ENCODE data around the gene ZC3H10. TPM values are rescaled to one million over a fixed set of nuclear protein-coding genes. Genes with fewer than 3 reads are reported as not detected.
A peak's percentile ranks its signal among the peaks of the same experiment; 100 is the strongest.

ZC3H10 gene
- total and polyA plus RNA-seq, 2 of the 13 experiments (the other 11 are each of a cell fraction or from before 2014, with no cell fraction given), result 0.70 to 2.3 TPM

DNA sequence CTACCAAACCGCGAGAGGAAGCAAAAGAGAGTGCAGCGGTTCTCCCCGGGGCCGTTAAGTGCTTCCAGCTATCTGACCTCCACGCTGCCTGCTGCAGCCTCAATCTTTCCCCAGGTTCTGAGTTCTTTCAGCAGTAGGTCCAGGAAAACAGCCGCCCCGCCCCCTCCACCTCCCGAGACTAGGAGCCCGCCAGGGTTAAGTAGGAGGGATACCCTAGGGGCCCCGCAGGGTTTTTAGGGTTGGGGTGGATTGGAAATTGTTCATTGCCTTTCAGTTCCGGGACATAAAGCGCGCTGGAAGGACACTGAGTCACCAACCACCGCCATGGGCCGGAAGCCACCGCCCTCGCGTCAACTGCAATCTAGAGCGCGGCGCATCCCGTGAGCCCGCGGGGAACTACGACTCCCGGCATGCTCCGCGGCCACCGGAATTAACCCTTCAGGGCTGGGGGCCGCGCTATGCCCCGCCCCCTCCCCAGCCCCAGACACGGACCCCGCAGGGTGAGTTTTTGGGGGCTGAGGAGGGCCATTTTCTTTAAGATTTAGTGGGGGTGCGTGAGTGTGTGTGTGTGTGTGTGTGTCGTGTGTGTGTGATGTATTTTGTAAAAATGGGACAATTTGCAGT is 34.2 kb downstream of the ZC3H10 start, which contains the start of gene MYL6B (continued):
- TF ChIP-seq, protein P1, sequence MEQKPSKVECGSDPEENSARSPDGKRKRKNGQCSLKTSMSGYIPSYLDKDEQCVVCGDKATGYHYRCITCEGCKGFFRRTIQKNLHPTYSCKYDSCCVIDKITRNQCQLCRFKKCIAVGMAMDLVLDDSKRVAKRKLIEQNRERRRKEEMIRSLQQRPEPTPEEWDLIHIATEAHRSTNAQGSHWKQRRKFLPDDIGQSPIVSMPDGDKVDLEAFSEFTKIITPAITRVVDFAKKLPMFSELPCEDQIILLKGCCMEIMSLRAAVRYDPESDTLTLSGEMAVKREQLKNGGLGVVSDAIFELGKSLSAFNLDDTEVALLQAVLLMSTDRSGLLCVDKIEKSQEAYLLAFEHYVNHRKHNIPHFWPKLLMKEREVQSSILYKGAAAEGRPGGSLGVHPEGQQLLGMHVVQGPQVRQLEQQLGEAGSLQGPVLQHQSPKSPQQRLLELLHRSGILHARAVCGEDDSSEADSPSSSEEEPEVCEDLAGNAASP (CRISPR knock-in tag; IDR thresholded peaks at IDR 0.05; ENCODE audit: borderline replicate concordance), result peak; percentile 25; the same call in 1 of the 2 replicates
- TF ChIP-seq, protein P2, sequence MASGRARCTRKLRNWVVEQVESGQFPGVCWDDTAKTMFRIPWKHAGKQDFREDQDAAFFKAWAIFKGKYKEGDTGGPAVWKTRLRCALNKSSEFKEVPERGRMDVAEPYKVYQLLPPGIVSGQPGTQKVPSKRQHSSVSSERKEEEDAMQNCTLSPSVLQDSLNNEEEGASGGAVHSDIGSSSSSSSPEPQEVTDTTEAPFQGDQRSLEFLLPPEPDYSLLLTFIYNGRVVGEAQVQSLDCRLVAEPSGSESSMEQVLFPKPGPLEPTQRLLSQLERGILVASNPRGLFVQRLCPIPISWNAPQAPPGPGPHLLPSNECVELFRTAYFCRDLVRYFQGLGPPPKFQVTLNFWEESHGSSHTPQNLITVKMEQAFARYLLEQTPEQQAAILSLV (CRISPR knock-in tag; IDR thresholded peaks at IDR 0.05; ENCODE audit: borderline replicate concordance), result no peak
- TF ChIP-seq AGO2 (optimal IDR thresholded peaks at IDR 0.05; ENCODE audit: low read depth, low read length) (no peak), ZNF780A (CRISPR knock-in tag; IDR thresholded peaks at IDR 0.05) (no peak), KDM3A (CRISPR knock-in tag; IDR thresholded peaks at IDR 0.05; ENCODE audit: low read depth) (no peak), ZNF616 (CRISPR knock-in tag; IDR thresholded peaks at IDR 0.05; ENCODE audit: low read depth) (no peak), KDM1A (CRISPR knock-in tag; IDR thresholded peaks at IDR 0.05) (no peak), ZNF20 (CRISPR knock-in tag; IDR thresholded peaks at IDR 0.05) (no peak), SALL2 (CRISPR knock-in tag; IDR thresholded peaks at IDR 0.05) (no peak), ARID2 (CRISPR knock-in tag; IDR thresholded peaks at IDR 0.05; ENCODE audit: borderline replicate concordance) (no peak), NFKBIZ (CRISPR knock-in tag; IDR thresholded peaks at IDR 0.05) (no peak), CEBPG (CRISPR knock-in tag; IDR thresholded peaks at IDR 0.05) (peak; percentile 64), YY1 (IDR thresholded peaks at IDR 0.05; ENCODE audit: insufficient read depth, insufficient replicate concordance, low read depth, low read length) (peak; percentile 91), ATAD3A (CRISPR knock-in tag; IDR thresholded peaks at IDR 0.05) (no peak), ZNF672 (CRISPR knock-in tag; IDR thresholded peaks at IDR 0.05) (no peak), ZSCAN12 (CRISPR knock-in tag; IDR thresholded peaks at IDR 0.05) (no peak), SETDB1 (CRISPR knock-in tag; IDR thresholded peaks at IDR 0.05; ENCODE audit: borderline replicate concordance) (no peak), MAF1 (CRISPR knock-in tag; IDR thresholded peaks at IDR 0.05; ENCODE audit: borderline replicate concordance) (0 out of 2 replicates have a peak, but pooled peaks have one; percentile 34), ZNF775 (CRISPR knock-in tag; IDR thresholded peaks at IDR 0.05; ENCODE audit: borderline replicate concordance) (no peak), ZEB1 (IDR thresholded peaks at IDR 0.05; ENCODE audit: insufficient replicate concordance, low read depth) (no peak), KAT7 (CRISPR knock-in tag; IDR thresholded peaks at IDR 0.05; ENCODE audit: borderline replicate concordance) (no peak), PAWR (CRISPR knock-in tag; IDR thresholded peaks at IDR 0.05; ENCODE audit: borderline replicate concordance) (no peak)
- TF ChIP-seq, protein P3, sequence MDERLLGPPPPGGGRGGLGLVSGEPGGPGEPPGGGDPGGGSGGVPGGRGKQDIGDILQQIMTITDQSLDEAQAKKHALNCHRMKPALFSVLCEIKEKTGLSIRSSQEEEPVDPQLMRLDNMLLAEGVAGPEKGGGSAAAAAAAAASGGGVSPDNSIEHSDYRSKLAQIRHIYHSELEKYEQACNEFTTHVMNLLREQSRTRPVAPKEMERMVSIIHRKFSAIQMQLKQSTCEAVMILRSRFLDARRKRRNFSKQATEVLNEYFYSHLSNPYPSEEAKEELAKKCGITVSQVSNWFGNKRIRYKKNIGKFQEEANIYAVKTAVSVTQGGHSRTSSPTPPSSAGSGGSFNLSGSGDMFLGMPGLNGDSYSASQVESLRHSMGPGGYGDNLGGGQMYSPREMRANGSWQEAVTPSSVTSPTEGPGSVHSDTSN (CRISPR knock-in tag; IDR thresholded peaks at IDR 0.05), result no peak
- TF ChIP-seq, protein P4, sequence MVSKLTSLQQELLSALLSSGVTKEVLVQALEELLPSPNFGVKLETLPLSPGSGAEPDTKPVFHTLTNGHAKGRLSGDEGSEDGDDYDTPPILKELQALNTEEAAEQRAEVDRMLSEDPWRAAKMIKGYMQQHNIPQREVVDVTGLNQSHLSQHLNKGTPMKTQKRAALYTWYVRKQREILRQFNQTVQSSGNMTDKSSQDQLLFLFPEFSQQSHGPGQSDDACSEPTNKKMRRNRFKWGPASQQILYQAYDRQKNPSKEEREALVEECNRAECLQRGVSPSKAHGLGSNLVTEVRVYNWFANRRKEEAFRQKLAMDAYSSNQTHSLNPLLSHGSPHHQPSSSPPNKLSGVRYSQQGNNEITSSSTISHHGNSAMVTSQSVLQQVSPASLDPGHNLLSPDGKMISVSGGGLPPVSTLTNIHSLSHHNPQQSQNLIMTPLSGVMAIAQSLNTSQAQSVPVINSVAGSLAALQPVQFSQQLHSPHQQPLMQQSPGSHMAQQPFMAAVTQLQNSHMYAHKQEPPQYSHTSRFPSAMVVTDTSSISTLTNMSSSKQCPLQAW (CRISPR knock-in tag; IDR thresholded peaks at IDR 0.05), result no peak
- TF ChIP-seq, protein P5, sequence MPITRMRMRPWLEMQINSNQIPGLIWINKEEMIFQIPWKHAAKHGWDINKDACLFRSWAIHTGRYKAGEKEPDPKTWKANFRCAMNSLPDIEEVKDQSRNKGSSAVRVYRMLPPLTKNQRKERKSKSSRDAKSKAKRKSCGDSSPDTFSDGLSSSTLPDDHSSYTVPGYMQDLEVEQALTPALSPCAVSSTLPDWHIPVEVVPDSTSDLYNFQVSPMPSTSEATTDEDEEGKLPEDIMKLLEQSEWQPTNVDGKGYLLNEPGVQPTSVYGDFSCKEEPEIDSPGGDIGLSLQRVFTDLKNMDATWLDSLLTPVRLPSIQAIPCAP (CRISPR knock-in tag; IDR thresholded peaks at IDR 0.05; ENCODE audit: low read depth), result no peak

Measured in HepG2 (cell line).